Cortex of kidney (tissue), 1 donor: Measurements from ENCODE around the gene EPHA1.

ENCODE experiments used
- DNase-seq: peaks from one replicate; lab custom pipeline; 2025; lab: John Stamatoyannopoulos, UW

EPHA1 gene

DNA sequence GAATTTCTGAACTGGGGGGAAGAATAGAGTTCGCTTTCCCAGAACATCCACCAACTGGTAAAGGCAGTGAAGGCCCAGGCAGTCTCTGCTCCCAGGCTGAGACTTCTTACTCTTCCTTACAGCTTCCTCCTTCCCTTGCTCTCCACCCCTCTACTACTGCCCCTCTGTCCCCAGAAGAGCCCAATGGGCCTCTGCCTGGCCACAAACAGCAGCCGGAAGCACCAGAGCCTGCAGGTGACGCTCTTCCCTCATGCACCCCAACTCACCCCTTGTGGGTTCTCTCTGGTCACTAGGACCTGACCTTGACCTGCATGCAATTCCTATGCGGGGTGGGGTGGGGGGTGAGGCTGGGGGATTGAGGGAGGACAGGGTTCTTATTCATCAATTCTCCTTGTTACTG lies 62.6 kb downstream of the EPHA1 start:
- no peak for DNase-seq

DNA sequence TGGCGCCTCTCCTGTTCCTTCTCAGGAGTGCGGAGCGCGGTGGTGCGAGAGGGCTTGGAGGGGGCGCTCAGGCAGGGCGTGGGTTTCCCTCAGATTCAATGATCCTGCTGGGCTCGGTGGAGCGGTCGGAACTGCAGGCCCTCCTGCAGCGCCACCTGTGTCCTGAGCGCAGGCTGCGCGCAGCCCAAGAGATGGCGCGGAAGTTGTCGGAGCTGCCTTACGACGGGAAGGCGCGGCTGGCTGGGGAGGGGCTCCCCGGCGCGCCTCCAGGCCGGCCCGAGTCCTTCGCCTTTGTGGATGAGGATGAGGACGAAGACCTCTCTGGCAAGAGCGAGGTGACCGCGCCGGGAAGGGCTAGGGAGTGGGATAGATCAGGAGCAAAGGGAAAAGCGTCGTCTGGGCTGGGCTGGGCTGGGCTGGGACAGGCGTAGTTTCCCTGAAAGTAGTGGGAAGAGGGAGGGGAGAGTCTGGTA lies 63.2 kb downstream of the EPHA1 start:
- DNase-seq, result no peak

DNA sequence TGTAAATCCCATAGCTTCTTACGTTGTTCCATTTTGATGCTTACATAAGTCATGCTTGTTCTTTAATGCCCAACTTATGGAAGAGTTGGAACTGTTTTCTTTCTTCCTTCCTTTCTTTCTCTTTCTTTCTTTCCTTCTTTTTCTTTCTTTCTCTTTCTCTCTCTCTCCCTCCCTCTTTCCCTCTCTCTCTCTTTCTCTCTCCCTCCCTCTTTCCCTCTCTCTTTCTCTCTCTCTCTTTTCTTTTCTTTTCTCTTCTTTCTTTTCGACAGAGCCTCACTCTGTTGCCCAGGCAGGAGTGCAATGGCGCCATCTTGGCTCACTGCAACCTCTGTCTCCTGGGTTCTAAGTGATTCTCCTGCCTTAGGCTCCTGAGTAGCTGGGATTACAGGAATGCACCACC lies 65.1 kb downstream of the EPHA1 start:
- no peak for DNase-seq

DNA sequence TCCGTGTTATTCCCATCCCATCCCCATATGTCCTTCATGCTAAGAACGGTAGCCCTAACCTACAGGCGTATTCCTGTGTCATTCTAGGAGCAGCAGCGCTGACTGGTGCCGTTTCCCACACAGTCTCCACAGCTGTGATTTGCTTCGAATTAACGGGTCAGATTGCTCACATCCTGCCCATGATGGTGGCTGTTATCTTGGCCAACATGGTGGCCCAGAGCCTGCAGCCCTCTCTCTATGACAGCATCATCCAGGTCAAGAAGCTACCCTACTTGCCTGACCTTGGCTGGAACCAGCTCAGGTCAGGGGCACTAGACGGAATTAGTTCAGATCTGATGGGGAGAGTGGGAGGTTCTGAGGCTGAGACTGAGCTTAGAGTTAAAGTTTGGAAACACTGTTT lies 66.8 kb downstream of the EPHA1 start:
- no peak for DNase-seq
